Natural killer cell treated with Interleukin-12 subunit alpha and Interleukin-12 subunit beta and Interleukin-15 and Interleukin-18, amount 100 ng/mL, for 72 hours (primary cell): ENCODE measurements around the gene AHNAK. TPM values are rescaled to one million over a fixed set of nuclear protein-coding genes. Genes with fewer than 3 reads are reported as not detected.
"Not testable (repeated sequence)": the region's sequence is repeated elsewhere in the genome, so short reads cannot be mapped to it uniquely, and the experiment has no call there.

Experiments used
- ATAC-seq, 2 donors: fragments of 150-1000 bp; cut with Tn5 transposase in 1 of 2; sonication (Bioruptor Pico), chemical (Tn5 transposase) in 1 of 2; 2 replicates each; pipeline ENCODE4 v1.10.0; 2021
- DNase-seq: peaks from one replicate; pipeline ENCODE4 v3.0.0; 2022; ENCODE audit warnings: low spot score
- H3K27ac Mint-ChIP-seq, 2 donors: 1 replicate in 1 of 2; 2 replicates in 1 of 2; pipeline ENCODE4 v1.8.0; 2022; ENCODE audit warnings: mixed read lengths in 2 of 2, mild to moderate bottlenecking in 1 of 2, moderate library complexity in 1 of 2
- H3K27me3 Mint-ChIP-seq, 2 donors: 1 replicate in 1 of 2; 2 replicates in 1 of 2; pipeline ENCODE4 v1.8.0; 2022; ENCODE audit warnings: mixed read lengths in 2 of 2
- H3K36me3 Mint-ChIP-seq: one replicate; pipeline ENCODE4 v1.8.0; 2022; ENCODE audit warnings: mixed read lengths
- H3K4me1 Mint-ChIP-seq, 2 donors: 1 replicate in 1 of 2; 2 replicates in 1 of 2; pipeline ENCODE4 v1.8.0; 2022; ENCODE audit warnings: low read depth in 2 of 2, mixed read lengths in 2 of 2, mild to moderate bottlenecking in 1 of 2
- H3K4me3 Mint-ChIP-seq: one replicate; pipeline ENCODE4 v1.8.0; 2022; ENCODE audit warnings: mixed read lengths
- H3K9me3 Mint-ChIP-seq: 2 replicates; pipeline ENCODE4 v1.8.0; 2022; ENCODE audit warnings: mixed read lengths
- total RNA-seq, 2 donors: library from RNA; stranded (reverse); gene quantifications; one replicate each; pipeline ENCODE4 v1.2.3, GENCODE V29; 2022

The AHNAK gene
- total RNA-seq, 2 donors from 2014 or later = 49.2 to 60.0 TPM

- peak overlapping the region; percentile 85 to 90 for H3K27ac Mint-ChIP-seq
- no peaks in the 10 kb centered on the region for H3K9me3 Mint-ChIP-seq
- peaks cover 66 to 71% of the 10 kb centered on the region in 2 donors for H3K4me1 Mint-ChIP-seq
- peak in 1 of 2 donors; percentile 31 for ATAC-seq
- no peaks in the 10 kb centered on the region for H3K27me3 Mint-ChIP-seq
- DNase-seq = no peak
- no peaks in the 10 kb centered on the region for H3K36me3 Mint-ChIP-seq
- H3K4me3 Mint-ChIP-seq = peak overlapping the region; percentile 83
Observed at GRCh38 chr11:62553080-62553838, 6.7 kb upstream of the AHNAK start.

- ATAC-seq (no peak), DNase-seq (no peak)
- no peaks in the 10 kb centered on the region for H3K27me3 Mint-ChIP-seq
- no peaks in the 10 kb centered on the region for H3K9me3 Mint-ChIP-seq
- H3K4me3 Mint-ChIP-seq = peak overlapping the region; percentile 83
- no peaks in the 10 kb centered on the region for H3K36me3 Mint-ChIP-seq
- peaks cover 64 to 77% of the 10 kb centered on the region in 2 donors for H3K4me1 Mint-ChIP-seq
- H3K27ac Mint-ChIP-seq = peak overlapping the region; percentile 85 to 90
Observed at GRCh38 chr11:62552485-62553079, 6.0 kb upstream of the AHNAK start.

- not testable (repeated sequence) for H3K4me3 Mint-ChIP-seq, H3K9me3 Mint-ChIP-seq, H3K27me3 Mint-ChIP-seq, DNase-seq, H3K36me3 Mint-ChIP-seq, ATAC-seq
- H3K4me1 Mint-ChIP-seq = peaks cover 52 to 62% of the 10 kb centered on the region in 2 donors
- H3K27ac Mint-ChIP-seq = peak overlapping the region; percentile 85 to 90
Observed at GRCh38 chr11:62550478-62550877, 3.9 kb upstream of the AHNAK start.

GRCh38 chr11:62548545-62549335, 2.1 kb upstream of the AHNAK start:
- no peak overlapping the region for H3K4me3 Mint-ChIP-seq
- H3K36me3 Mint-ChIP-seq = no peaks in the 10 kb centered on the region
- H3K4me1 Mint-ChIP-seq = peaks cover 54 to 61% of the 10 kb centered on the region in 2 donors
- H3K27me3 Mint-ChIP-seq = no peaks in the 10 kb centered on the region
- DNase-seq (no peak), ATAC-seq (no peak)
- H3K9me3 Mint-ChIP-seq = no peaks in the 10 kb centered on the region
- peak overlapping the region in 1 of 2 donors; percentile 41 for H3K27ac Mint-ChIP-seq

- no peak overlapping the region for H3K27ac Mint-ChIP-seq
- ATAC-seq (no peak), DNase-seq (no peak)
- peak overlapping the region; percentile 83 for H3K4me3 Mint-ChIP-seq
- no peaks in the 10 kb centered on the region for H3K9me3 Mint-ChIP-seq
- H3K36me3 Mint-ChIP-seq = no peaks in the 10 kb centered on the region
- peaks cover 52 to 60% of the 10 kb centered on the region in 2 donors for H3K4me1 Mint-ChIP-seq
- no peaks in the 10 kb centered on the region for H3K27me3 Mint-ChIP-seq
Observed at GRCh38 chr11:62547691-62548281, 1.2 kb upstream of the AHNAK start.

- Mint-ChIP-seq H3K27ac (no peak overlapping the region), H3K4me1 (peaks cover 52 to 60% of the 10 kb centered on the region in 2 donors), H3K36me3 (no peaks in the 10 kb centered on the region), H3K27me3 (no peaks in the 10 kb centered on the region), H3K4me3 (peak overlapping the region; percentile 83), H3K9me3 (no peaks in the 10 kb centered on the region)
- DNase-seq (no peak), ATAC-seq (no peak)
Observed at GRCh38 chr11:62546929-62547625, 471 bp upstream of the AHNAK start.

GRCh38 chr11:62545437-62546243, 966 bp downstream of the AHNAK start:
- H3K4me3 Mint-ChIP-seq = peak overlapping the region; percentile 83
- no peaks in the 10 kb centered on the region for H3K9me3 Mint-ChIP-seq
- peak overlapping the region; percentile 91 to 97 for H3K27ac Mint-ChIP-seq
- no peaks in the 10 kb centered on the region for H3K27me3 Mint-ChIP-seq
- peaks cover 55 to 60% of the 10 kb centered on the region in 2 donors for H3K4me1 Mint-ChIP-seq
- DNase-seq (no peak), ATAC-seq (no peak)
- H3K36me3 Mint-ChIP-seq = no peaks in the 10 kb centered on the region

GRCh38 chr11:62544581-62545436, 1.8 kb downstream of the AHNAK start:
- Mint-ChIP-seq H3K4me1 (peaks cover 56 to 60% of the 10 kb centered on the region in 2 donors), H3K4me3 (peak overlapping the region; percentile 83), H3K36me3 (no peaks in the 10 kb centered on the region), H3K9me3 (no peaks in the 10 kb centered on the region), H3K27me3 (no peaks in the 10 kb centered on the region), H3K27ac (peak overlapping the region; percentile 91 to 97)
- no peak for DNase-seq
- no peak for ATAC-seq

GRCh38 chr11:62543680-62544444, 2.7 kb downstream of the AHNAK start:
- Mint-ChIP-seq H3K4me3 (peak overlapping the region; percentile 83), H3K4me1 (peaks cover 61 to 63% of the 10 kb centered on the region in 2 donors), H3K9me3 (no peaks in the 10 kb centered on the region), H3K27me3 (no peaks in the 10 kb centered on the region), H3K27ac (peak overlapping the region; percentile 91 to 97), H3K36me3 (no peaks in the 10 kb centered on the region)
- DNase-seq (no peak), ATAC-seq (no peak)

- Mint-ChIP-seq H3K27me3 (no peaks in the 10 kb centered on the region), H3K4me3 (peak overlapping the region; percentile 83), H3K4me1 (peaks cover 68 to 69% of the 10 kb centered on the region in 2 donors), H3K9me3 (no peaks in the 10 kb centered on the region), H3K27ac (peak overlapping the region; percentile 91 to 97), H3K36me3 (no peaks in the 10 kb centered on the region)
- peak; percentile 85 for DNase-seq
- peak; percentile 73 to 79 for ATAC-seq
Observed at GRCh38 chr11:62542750-62543567, 3.6 kb downstream of the AHNAK start.
